ENCODE results near the gene LMO7.

GRCh38 chr13:75736173-75736572, 100.0 kb downstream of the LMO7 start:
- TF ChIP-seq YY1 (IDR thresholded peaks at IDR 0.05; ENCODE audit: low read depth): no peak
- TF ChIP-seq TCF12 (IDR thresholded peaks at IDR 0.05; ENCODE audit: low read depth): no peak
- TF ChIP-seq EP300 (IDR thresholded peaks at IDR 0.05; ENCODE audit: borderline replicate concordance): no peak
- TF ChIP-seq CEBPB (IDR thresholded peaks at IDR 0.05): no peak
